Tibial nerve (tissue), 3 donors: ENCODE results near the gene PRIM2.
"Not testable (repeated sequence)": the region's sequence is repeated elsewhere in the genome, so short reads cannot be mapped to it uniquely, and the experiment has no call there.

Experiments
- CTCF ChIP-seq, 5 experiments: fragments of 200-600 bp in 3 of 5; fragments of 450-650 bp in 2 of 5; sonication (generic) in 3 of 5; IDR thresholded peaks; one replicate each; pipeline ENCODE4 v1.5.1; 2016 to 2019; ENCODE audit warnings: antibody characterized with exemption in 5 of 5, mild to moderate bottlenecking in 3 of 5, moderate library complexity in 2 of 5
- POLR2A ChIP-seq, 2 donors: fragments of 450-650 bp; IDR thresholded peaks; one replicate each; pipeline ENCODE4 v1.6.1; 2017; ENCODE audit warnings: antibody characterized with exemption in 2 of 2, mild to moderate bottlenecking in 2 of 2, moderate library complexity in 2 of 2

- not testable (repeated sequence) for TF ChIP-seq CTCF, POLR2A (IDR thresholded peaks at IDR 0.05)
These were observed 33.0 kb downstream of the PRIM2 start for GRCh38 chr6:57350443-57350842.
